Stimulated activated memory B cell treated with anti-CD40 and anti-IgM and Interleukin-4, amounts not matched to agents 10 μg/mL and 1 μg/mL and 100 μg/mL, for 72 hours (primary cell): ENCODE measurements around the gene CNPY1.
"Not testable (repeated sequence)": the region's sequence is repeated elsewhere in the genome, so short reads cannot be mapped to it uniquely, and the experiment has no call there.

Experiments
- ATAC-seq: fragments of 150-1000 bp; cut with Tn5 transposase; 2 replicates; pipeline ENCODE4 v1.10.0; 2021
- H3K27ac Mint-ChIP-seq: one replicate; pipeline ENCODE4 v1.8.0; 2022; ENCODE audit warnings: mild to moderate bottlenecking, mixed read lengths
- H3K27me3 Mint-ChIP-seq: one replicate; pipeline ENCODE4 v1.8.0; 2022; ENCODE audit warnings: mixed read lengths
- H3K36me3 Mint-ChIP-seq: one replicate; pipeline ENCODE4 v1.8.0; 2022; ENCODE audit warnings: mixed read lengths
- H3K4me1 Mint-ChIP-seq: one replicate; pipeline ENCODE4 v1.8.0; 2022; ENCODE audit warnings: mixed read lengths
- H3K4me3 Mint-ChIP-seq: one replicate; pipeline ENCODE4 v1.8.0; 2022; ENCODE audit warnings: mild to moderate bottlenecking, moderate library complexity, mixed read lengths
- H3K9me3 Mint-ChIP-seq: one replicate; pipeline ENCODE4 v1.8.0; 2022; ENCODE audit warnings: mixed read lengths

The CNPY1 gene

GRCh38 chr7:155519358-155519757 lies 27.0 kb downstream of the CNPY1 start:
- H3K27me3 Mint-ChIP-seq, result peaks cover 75% of the 10 kb centered on the region
- not testable (repeated sequence) for ATAC-seq, H3K27ac Mint-ChIP-seq, H3K36me3 Mint-ChIP-seq, H3K4me1 Mint-ChIP-seq, H3K9me3 Mint-ChIP-seq, H3K4me3 Mint-ChIP-seq

GRCh38 chr7:155518633-155519032 lies 27.7 kb downstream of the CNPY1 start:
- no peaks in the 10 kb centered on the region for H3K4me1 Mint-ChIP-seq
- no peaks in the 10 kb centered on the region for H3K36me3 Mint-ChIP-seq
- peaks cover 75% of the 10 kb centered on the region for H3K27me3 Mint-ChIP-seq
- no peak overlapping the region for H3K4me3 Mint-ChIP-seq
- no peaks in the 10 kb centered on the region for H3K9me3 Mint-ChIP-seq
- no peak for ATAC-seq
- no peak overlapping the region for H3K27ac Mint-ChIP-seq

- Mint-ChIP-seq H3K27ac (no peak overlapping the region), H3K4me3 (no peak overlapping the region), H3K4me1 (no peaks in the 10 kb centered on the region), H3K27me3 (peaks cover 74% of the 10 kb centered on the region), H3K36me3 (no peaks in the 10 kb centered on the region), H3K9me3 (no peaks in the 10 kb centered on the region)
- no peak for ATAC-seq
Observed at GRCh38 chr7:155517969-155518368, 28.4 kb downstream of the CNPY1 start.

- Mint-ChIP-seq H3K4me3 (no peak overlapping the region), H3K27me3 (peaks cover 74% of the 10 kb centered on the region), H3K9me3 (no peaks in the 10 kb centered on the region), H3K36me3 (no peaks in the 10 kb centered on the region), H3K27ac (no peak overlapping the region), H3K4me1 (no peaks in the 10 kb centered on the region)
- no peak for ATAC-seq
Observed at GRCh38 chr7:155517452-155517851, 28.9 kb downstream of the CNPY1 start.

- H3K9me3 Mint-ChIP-seq, result no peaks in the 10 kb centered on the region
- no peak for ATAC-seq
- H3K4me1 Mint-ChIP-seq, result no peaks in the 10 kb centered on the region
- peaks cover 72% of the 10 kb centered on the region for H3K27me3 Mint-ChIP-seq
- H3K4me3 Mint-ChIP-seq, result no peak overlapping the region
- H3K36me3 Mint-ChIP-seq, result no peaks in the 10 kb centered on the region
- no peak overlapping the region for H3K27ac Mint-ChIP-seq
Observed at GRCh38 chr7:155516466-155516865, 29.9 kb downstream of the CNPY1 start.

GRCh38 chr7:155515318-155515717 lies 31.0 kb downstream of the CNPY1 start:
- Mint-ChIP-seq H3K27ac (no peak overlapping the region), H3K4me3 (no peak overlapping the region), H3K9me3 (no peaks in the 10 kb centered on the region), H3K4me1 (peaks cover under 1% of the 10 kb centered on the region), H3K27me3 (peaks cover 73% of the 10 kb centered on the region), H3K36me3 (no peaks in the 10 kb centered on the region)
- no peak for ATAC-seq

- ATAC-seq, result no peak
- peaks cover 11% of the 10 kb centered on the region for H3K4me1 Mint-ChIP-seq
Observed at GRCh38 chr7:155514296-155514695, 32.1 kb downstream of the CNPY1 start.

GRCh38 chr7:155513543-155514285 lies 32.6 kb downstream of the CNPY1 start:
- Mint-ChIP-seq H3K4me3 (no peak overlapping the region), H3K9me3 (peaks cover 5% of the 10 kb centered on the region), H3K27ac (no peak overlapping the region), H3K4me1 (peaks cover 14% of the 10 kb centered on the region), H3K36me3 (peaks cover 5% of the 10 kb centered on the region), H3K27me3 (peaks cover 89% of the 10 kb centered on the region)
- no peak for ATAC-seq

More at GRCh38 chr7:155514296-155514695, 32.1 kb downstream of the CNPY1 start:
- Mint-ChIP-seq H3K27ac (no peak overlapping the region), H3K4me3 (no peak overlapping the region), H3K27me3 (peaks cover 83% of the 10 kb centered on the region), H3K9me3 (peaks cover 1% of the 10 kb centered on the region), H3K36me3 (peaks cover 1% of the 10 kb centered on the region)

- H3K36me3 Mint-ChIP-seq, result peaks cover 5% of the 10 kb centered on the region
- no peak for ATAC-seq
Observed at GRCh38 chr7:155512246-155512887, 34.0 kb downstream of the CNPY1 start.

GRCh38 chr7:155511702-155511996 lies 34.7 kb downstream of the CNPY1 start:
- Mint-ChIP-seq H3K4me3 (no peak overlapping the region), H3K4me1 (peaks cover 14% of the 10 kb centered on the region), H3K27ac (no peak overlapping the region), H3K9me3 (peaks cover 5% of the 10 kb centered on the region), H3K36me3 (peaks cover 5% of the 10 kb centered on the region), H3K27me3 (peaks cover 92% of the 10 kb centered on the region)
- no peak for ATAC-seq

More at GRCh38 chr7:155512246-155512887, 34.0 kb downstream of the CNPY1 start:
- peaks cover 89% of the 10 kb centered on the region for H3K27me3 Mint-ChIP-seq
- H3K27ac Mint-ChIP-seq, result no peak overlapping the region
- no peak overlapping the region for H3K4me3 Mint-ChIP-seq
- peaks cover 5% of the 10 kb centered on the region for H3K9me3 Mint-ChIP-seq
- peaks cover 14% of the 10 kb centered on the region for H3K4me1 Mint-ChIP-seq

- ATAC-seq, result no peak
- peaks cover 5% of the 10 kb centered on the region for H3K36me3 Mint-ChIP-seq
- peaks cover 92% of the 10 kb centered on the region for H3K27me3 Mint-ChIP-seq
- H3K27ac Mint-ChIP-seq, result no peak overlapping the region
- H3K4me3 Mint-ChIP-seq, result no peak overlapping the region
- H3K9me3 Mint-ChIP-seq, result peaks cover 5% of the 10 kb centered on the region
- peaks cover 14% of the 10 kb centered on the region for H3K4me1 Mint-ChIP-seq
Observed at GRCh38 chr7:155510975-155511701, 35.2 kb downstream of the CNPY1 start.

GRCh38 chr7:155509725-155510551 lies 36.4 kb downstream of the CNPY1 start:
- H3K36me3 Mint-ChIP-seq, result peaks cover 5% of the 10 kb centered on the region
- peak overlapping the region; percentile 46 for H3K4me3 Mint-ChIP-seq
- no peak overlapping the region for H3K27ac Mint-ChIP-seq
- H3K4me1 Mint-ChIP-seq, result peaks cover 14% of the 10 kb centered on the region
- H3K9me3 Mint-ChIP-seq, result peaks cover 5% of the 10 kb centered on the region
- peaks cover 92% of the 10 kb centered on the region for H3K27me3 Mint-ChIP-seq
- ATAC-seq, result no peak

GRCh38 chr7:155509359-155509724 lies 37.0 kb downstream of the CNPY1 start:
- Mint-ChIP-seq H3K4me1 (peaks cover 14% of the 10 kb centered on the region), H3K27ac (no peak overlapping the region), H3K9me3 (peaks cover 5% of the 10 kb centered on the region), H3K36me3 (peaks cover 5% of the 10 kb centered on the region), H3K4me3 (peak overlapping the region; percentile 43), H3K27me3 (peaks cover 88% of the 10 kb centered on the region)
- no peak for ATAC-seq

GRCh38 chr7:155508376-155509358 lies 37.7 kb downstream of the CNPY1 start:
- H3K4me1 Mint-ChIP-seq, result peaks cover 14% of the 10 kb centered on the region
- no peak overlapping the region for H3K27ac Mint-ChIP-seq
- peaks cover 5% of the 10 kb centered on the region for H3K36me3 Mint-ChIP-seq
- no peak for ATAC-seq
- H3K4me3 Mint-ChIP-seq, result no peak overlapping the region
- H3K27me3 Mint-ChIP-seq, result peaks cover 81% of the 10 kb centered on the region
- peaks cover 5% of the 10 kb centered on the region for H3K9me3 Mint-ChIP-seq
